HG03565 (cell line): Measurements from ENCODE around the gene GPR84.
A peak's percentile ranks its signal among the peaks of the same experiment; 100 is the strongest.
"Not testable (repeated sequence)": the region's sequence is repeated elsewhere in the genome, so short reads cannot be mapped to it uniquely, and the experiment has no call there.

ENCODE experiments used
- ATAC-seq: cut with Tn5 transposase; IDR thresholded peaks from one replicate; pipeline ENCODE4 v1.9.1; 2021; ENCODE audit warnings: mild to moderate bottlenecking, moderate library complexity; ENCODE audit not compliant: unreplicated experiment

Gene GPR84

GRCh38 chr12:54328595-54329337, 35.5 kb downstream of the GPR84 start:
- no peak for ATAC-seq

- not testable (repeated sequence) for ATAC-seq
Observed at GRCh38 chr12:54325442-54326109, 38.7 kb downstream of the GPR84 start.

DNA sequence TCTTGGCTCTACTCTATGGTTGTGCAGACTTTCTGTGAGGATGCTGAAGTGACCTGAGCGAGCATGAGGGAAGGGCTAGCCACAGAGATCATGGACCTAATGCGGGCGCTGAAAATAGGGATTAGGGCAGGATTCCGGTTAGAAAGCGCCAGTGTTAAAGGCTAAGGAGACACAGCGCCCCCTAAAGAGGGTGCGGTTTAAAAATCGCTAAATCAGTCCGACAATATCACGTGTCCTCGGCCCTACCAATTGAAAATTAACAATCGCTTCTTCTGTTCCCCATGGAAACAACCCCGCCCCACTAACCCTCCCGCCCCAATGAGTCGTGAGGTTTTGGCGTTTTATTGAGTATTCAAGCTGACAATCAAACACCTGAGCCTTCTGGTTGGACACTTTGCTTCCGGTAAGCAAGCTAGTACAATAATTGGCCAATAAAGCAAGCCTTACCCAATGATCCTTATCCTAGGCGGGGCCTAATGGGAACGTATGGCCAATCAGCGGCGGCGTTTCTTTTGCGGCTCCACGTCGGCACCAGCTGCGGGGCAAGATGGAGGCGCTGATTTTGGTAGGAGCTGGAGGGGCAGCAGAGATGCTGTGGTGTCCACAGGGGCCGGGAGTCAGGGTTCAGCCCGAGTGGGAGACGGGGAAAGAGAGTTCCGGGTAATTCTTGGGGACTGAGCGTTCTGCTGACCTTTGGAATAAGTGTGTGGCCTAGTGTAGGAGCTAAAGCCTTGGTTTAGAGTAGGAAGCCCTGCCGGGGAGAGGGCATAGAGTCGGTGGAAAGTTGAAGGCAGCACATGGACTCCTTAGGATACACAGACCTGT, 39.5 kb downstream of the GPR84 start, which contains the start of gene COPZ1:
Gene COPZ1, plus strand, starts transcription at position 515 of the 825 bp plus-strand sequence. Its CDS starts 33 bp downstream, at position 548.
- peak; percentile 98 for ATAC-seq

DNA sequence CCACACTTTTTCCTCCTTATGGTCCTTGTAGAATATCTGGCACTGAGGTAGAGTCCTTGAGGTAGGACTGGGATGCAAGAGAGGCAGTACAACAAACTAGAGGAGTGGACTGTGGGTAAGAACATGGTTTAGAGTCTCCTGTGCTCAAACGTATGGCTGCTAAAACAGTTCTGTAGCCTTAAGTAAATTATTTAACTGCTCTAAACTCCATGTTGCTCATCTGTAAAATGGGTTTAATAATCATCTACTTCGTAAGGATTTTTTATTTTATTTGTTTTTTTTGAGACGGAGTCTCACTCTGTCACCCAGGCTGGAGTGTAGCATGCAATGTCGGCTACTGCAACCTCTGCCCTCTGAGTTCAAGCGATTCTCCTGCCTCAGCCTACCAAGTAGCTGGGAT, 42.9 kb downstream of the GPR84 start:
- no peak for ATAC-seq
